Measurements from ENCODE around the gene SRL. TPM values are rescaled to one million over a fixed set of nuclear protein-coding genes. Genes with fewer than 3 reads are reported as not detected.

Gene SRL
- total and polyA plus RNA-seq, 2 experiments from 2014 or later: not detected

GRCh38 chr16:4214215-4214621 is 27.7 kb downstream of the SRL start:
- peaks cover 8% of the 10 kb centered on the region for H3K27me3 Mint-ChIP-seq (ENCODE audit: insufficient read depth, low read depth, poor library complexity)
- DNase-seq (ENCODE audit: low spot score): no peak
- H3K36me3 ChIP-seq (ENCODE audit: insufficient read depth): no peaks in the 10 kb centered on the region

More at GRCh38 chr16:4214215-4214621, 27.7 kb downstream of the SRL start:
- Histone ChIP-seq H3K27me3 (ENCODE audit: insufficient read depth) (no peaks in the 10 kb centered on the region), H3K4me1 (ENCODE audit: insufficient read depth) (peaks cover 10% of the 10 kb centered on the region), H3K79me2 (replicated peaks; ENCODE audit: insufficient read depth) (no peaks in the 10 kb centered on the region), H4K20me1 (replicated peaks; ENCODE audit: insufficient read depth) (no peaks in the 10 kb centered on the region), H3K4me3 (no peak overlapping the region), H2AFZ (peak overlapping the region; percentile 93), H3F3A (replicated peaks; ENCODE audit: low read depth) (no peaks in the 10 kb centered on the region), H3K9me2 (ENCODE audit: insufficient read depth) (0 out of 2 replicates have a peak, but pooled peaks cover 5% of the 10 kb centered on the region), H3K27ac (ENCODE audit: low read depth) (no peak overlapping the region), H3K4me2 (peak overlapping the region; percentile 23; the same call in 1 of the 2 replicates)
- Mint-ChIP-seq H3K4me1 (peaks cover 28% of the 10 kb centered on the region), H3K27ac (no peak overlapping the region), H3K4me3 (no peak overlapping the region), H3K9me3 (no peaks in the 10 kb centered on the region; the same call in 2 of the 3 replicates), H3K36me3 (ENCODE audit: low read depth) (no peaks in the 10 kb centered on the region; the same call in 2 of the 3 replicates)
- no peak for ATAC-seq
- no peak for TF ChIP-seq ZNF331 (CRISPR knock-in tag; IDR thresholded peaks at IDR 0.05; ENCODE audit: low read depth)
- TF ChIP-seq ZNF462 (CRISPR knock-in tag; IDR thresholded peaks at IDR 0.05): no peak
- TF ChIP-seq EZH2phosphoT487 (IDR thresholded peaks at IDR 0.05; ENCODE audit: unreplicated experiment): no peak
- TF ChIP-seq, protein P1, sequence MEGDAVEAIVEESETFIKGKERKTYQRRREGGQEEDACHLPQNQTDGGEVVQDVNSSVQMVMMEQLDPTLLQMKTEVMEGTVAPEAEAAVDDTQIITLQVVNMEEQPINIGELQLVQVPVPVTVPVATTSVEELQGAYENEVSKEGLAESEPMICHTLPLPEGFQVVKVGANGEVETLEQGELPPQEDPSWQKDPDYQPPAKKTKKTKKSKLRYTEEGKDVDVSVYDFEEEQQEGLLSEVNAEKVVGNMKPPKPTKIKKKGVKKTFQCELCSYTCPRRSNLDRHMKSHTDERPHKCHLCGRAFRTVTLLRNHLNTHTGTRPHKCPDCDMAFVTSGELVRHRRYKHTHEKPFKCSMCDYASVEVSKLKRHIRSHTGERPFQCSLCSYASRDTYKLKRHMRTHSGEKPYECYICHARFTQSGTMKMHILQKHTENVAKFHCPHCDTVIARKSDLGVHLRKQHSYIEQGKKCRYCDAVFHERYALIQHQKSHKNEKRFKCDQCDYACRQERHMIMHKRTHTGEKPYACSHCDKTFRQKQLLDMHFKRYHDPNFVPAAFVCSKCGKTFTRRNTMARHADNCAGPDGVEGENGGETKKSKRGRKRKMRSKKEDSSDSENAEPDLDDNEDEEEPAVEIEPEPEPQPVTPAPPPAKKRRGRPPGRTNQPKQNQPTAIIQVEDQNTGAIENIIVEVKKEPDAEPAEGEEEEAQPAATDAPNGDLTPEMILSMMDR (conservative IDR thresholded peaks at IDR 0.05; ENCODE audit: low read depth in 2 of 2): no peak
- TF ChIP-seq CREB1 (CRISPR knock-in tag; IDR thresholded peaks at IDR 0.05; ENCODE audit: low read depth): no peak
- no peak for TF ChIP-seq JUNB (IDR thresholded peaks at IDR 0.05; ENCODE audit: unreplicated experiment)
- no peak for TF ChIP-seq EZH2 (IDR thresholded peaks at IDR 0.05; ENCODE audit: low read depth, unreplicated experiment)
- TF ChIP-seq POLR2AphosphoS5 (IDR thresholded peaks at IDR 0.05; ENCODE audit: low read depth): no peak

All from GM23338 (cell line).